Vagina (tissue), 2 donors: Measurements from ENCODE around the gene SLC12A2.

Source experiments
- POLR2A ChIP-seq, 2 donors: fragments of 450-650 bp; IDR thresholded peaks; one replicate each; pipeline ENCODE4 v1.6.1; 2017; ENCODE audit warnings: antibody characterized with exemption in 2 of 2, mild to moderate bottlenecking in 2 of 2, moderate library complexity in 2 of 2
- TF ChIP-seq, protein P1 (sequence below), 3 experiments: fragments of 450-650 bp in 2 of 3; fragments of 200-600 bp in 1 of 3; sonication (generic) in 1 of 3; IDR thresholded peaks; one replicate each; pipeline ENCODE4 v1.5.1; 2017 to 2019; ENCODE audit warnings: antibody characterized with exemption in 3 of 3, mild to moderate bottlenecking in 2 of 3, moderate library complexity in 2 of 3

DNA sequence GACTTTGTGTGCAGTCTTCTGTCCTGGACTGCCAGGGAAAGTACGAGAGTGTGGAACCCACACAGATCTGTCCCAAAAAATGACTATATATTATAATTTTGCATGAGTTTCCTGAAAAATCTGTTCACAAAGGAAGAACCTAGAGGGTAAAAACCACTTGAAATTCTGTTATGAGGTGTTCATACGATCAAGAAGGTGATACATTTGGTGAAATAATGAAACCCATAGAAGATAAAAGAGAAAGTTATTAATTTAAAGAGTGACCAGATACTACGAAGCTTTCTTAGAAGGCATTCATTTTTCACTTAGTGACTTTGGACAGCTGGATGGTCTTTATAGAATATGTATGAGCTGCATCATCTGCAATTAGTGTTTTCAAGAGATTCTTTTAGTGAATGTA is 32.9 kb downstream of the SLC12A2 start:
- TF ChIP-seq, protein P1, sequence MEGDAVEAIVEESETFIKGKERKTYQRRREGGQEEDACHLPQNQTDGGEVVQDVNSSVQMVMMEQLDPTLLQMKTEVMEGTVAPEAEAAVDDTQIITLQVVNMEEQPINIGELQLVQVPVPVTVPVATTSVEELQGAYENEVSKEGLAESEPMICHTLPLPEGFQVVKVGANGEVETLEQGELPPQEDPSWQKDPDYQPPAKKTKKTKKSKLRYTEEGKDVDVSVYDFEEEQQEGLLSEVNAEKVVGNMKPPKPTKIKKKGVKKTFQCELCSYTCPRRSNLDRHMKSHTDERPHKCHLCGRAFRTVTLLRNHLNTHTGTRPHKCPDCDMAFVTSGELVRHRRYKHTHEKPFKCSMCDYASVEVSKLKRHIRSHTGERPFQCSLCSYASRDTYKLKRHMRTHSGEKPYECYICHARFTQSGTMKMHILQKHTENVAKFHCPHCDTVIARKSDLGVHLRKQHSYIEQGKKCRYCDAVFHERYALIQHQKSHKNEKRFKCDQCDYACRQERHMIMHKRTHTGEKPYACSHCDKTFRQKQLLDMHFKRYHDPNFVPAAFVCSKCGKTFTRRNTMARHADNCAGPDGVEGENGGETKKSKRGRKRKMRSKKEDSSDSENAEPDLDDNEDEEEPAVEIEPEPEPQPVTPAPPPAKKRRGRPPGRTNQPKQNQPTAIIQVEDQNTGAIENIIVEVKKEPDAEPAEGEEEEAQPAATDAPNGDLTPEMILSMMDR (IDR thresholded peaks at IDR 0.05): no peak
- no peak for TF ChIP-seq POLR2A (IDR thresholded peaks at IDR 0.05)
